ENCODE results near the gene PSMA7.

Gene PSMA7

DNA sequence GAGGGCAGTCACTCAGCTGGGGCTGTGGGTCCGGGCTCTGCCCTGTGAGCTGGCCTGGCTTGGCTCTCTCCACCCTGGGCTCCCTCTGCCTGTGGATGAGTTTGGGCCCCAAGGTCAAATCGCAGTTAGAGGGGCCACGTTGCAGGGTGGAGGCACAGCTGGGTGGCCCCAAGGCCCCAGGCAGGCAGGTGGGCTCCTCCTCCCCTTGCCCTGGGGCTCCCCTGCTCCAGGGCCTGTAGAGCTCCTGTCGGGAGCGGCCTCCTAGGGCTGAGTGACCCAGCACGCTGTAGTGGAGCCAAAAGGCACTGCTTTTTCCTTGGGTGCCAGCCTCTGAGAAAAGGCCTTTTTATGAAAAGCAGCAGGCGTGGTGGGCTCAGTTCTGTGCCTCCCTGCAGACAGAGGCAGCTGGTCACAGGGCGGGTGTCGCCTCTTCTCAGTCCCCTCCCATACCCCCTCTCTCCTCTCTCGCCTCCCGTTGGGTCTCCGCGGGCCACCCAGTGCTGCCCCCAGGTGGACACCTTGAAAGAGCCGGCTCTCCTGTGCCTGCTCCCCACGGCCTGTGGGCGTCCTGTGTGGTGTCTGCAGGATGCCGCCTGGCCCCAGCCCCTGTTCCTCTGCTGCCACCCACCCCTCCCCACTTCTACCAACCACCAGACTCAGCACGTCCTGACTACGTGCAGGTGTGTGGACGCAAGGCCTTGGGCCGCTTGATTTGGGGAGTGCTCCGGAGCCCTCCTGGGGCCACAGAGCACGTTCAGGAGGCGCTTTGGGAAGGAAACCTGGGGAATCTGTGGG is 13.6 kb upstream of the PSMA7 start:
- Histone ChIP-seq H3K9me2 (replicated peaks; ENCODE audit: low read depth, low read length) (no peaks in the 10 kb centered on the region), H3K36me3 (ENCODE audit: insufficient read depth, low read length) (peaks cover 55% of the 10 kb centered on the region; the same call in 1 of the 2 replicates), H3K79me2 (ENCODE audit: insufficient read depth, low read length) (peaks cover 79% of the 10 kb centered on the region), H4K20me1 (ENCODE audit: insufficient read depth, low read length, poor library complexity, severe bottlenecking) (peaks cover 32% of the 10 kb centered on the region), H3K9me3 (ENCODE audit: insufficient read depth, low read depth, low read length) (no peaks in the 10 kb centered on the region), H2AFZ (ENCODE audit: low read length) (no peak overlapping the region), H3K4me2 (ENCODE audit: low read depth, low read length, poor library complexity, severe bottlenecking) (no peak overlapping the region), H3F3A (ENCODE audit: low read depth) (no peaks in the 10 kb centered on the region), H3K27me3 (ENCODE audit: insufficient read depth, low read length, poor library complexity, severe bottlenecking) (no peaks in the 10 kb centered on the region), H3K4me3 (ENCODE audit: low read length, poor library complexity, severe bottlenecking) (no peak overlapping the region), H3K4me1 (ENCODE audit: insufficient read depth, low read length, poor library complexity, severe bottlenecking) (no peaks in the 10 kb centered on the region), H3K9ac (ENCODE audit: low read depth, low read length, poor library complexity, severe bottlenecking) (no peak overlapping the region)
- TF ChIP-seq, protein P1, sequence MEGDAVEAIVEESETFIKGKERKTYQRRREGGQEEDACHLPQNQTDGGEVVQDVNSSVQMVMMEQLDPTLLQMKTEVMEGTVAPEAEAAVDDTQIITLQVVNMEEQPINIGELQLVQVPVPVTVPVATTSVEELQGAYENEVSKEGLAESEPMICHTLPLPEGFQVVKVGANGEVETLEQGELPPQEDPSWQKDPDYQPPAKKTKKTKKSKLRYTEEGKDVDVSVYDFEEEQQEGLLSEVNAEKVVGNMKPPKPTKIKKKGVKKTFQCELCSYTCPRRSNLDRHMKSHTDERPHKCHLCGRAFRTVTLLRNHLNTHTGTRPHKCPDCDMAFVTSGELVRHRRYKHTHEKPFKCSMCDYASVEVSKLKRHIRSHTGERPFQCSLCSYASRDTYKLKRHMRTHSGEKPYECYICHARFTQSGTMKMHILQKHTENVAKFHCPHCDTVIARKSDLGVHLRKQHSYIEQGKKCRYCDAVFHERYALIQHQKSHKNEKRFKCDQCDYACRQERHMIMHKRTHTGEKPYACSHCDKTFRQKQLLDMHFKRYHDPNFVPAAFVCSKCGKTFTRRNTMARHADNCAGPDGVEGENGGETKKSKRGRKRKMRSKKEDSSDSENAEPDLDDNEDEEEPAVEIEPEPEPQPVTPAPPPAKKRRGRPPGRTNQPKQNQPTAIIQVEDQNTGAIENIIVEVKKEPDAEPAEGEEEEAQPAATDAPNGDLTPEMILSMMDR (conservative IDR thresholded peaks at IDR 0.05; ENCODE audit: low read length): peak; percentile 79
- no peak for TF ChIP-seq EZH2phosphoT487 (IDR thresholded peaks at IDR 0.05; ENCODE audit: borderline replicate concordance)

DNA sequence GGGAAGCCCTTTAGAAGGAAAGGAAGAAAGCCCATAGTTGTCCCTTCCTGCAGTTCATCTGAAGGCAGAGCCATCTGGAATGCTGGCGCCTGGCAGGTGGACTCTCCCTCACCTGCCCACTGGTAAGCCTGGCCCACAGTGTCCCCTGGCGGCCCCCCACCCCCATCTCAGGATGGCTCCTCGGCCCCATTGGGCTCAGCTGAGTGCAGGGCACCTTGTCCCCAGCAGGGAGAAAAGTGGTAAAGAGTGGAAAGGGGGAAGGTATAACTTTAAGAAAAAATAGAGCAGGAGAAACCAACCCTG is 13.0 kb upstream of the PSMA7 start:
- no peaks in the 10 kb centered on the region for H3K27me3 ChIP-seq (ENCODE audit: insufficient read depth, low read length, poor library complexity, severe bottlenecking)
- H3K4me2 ChIP-seq (ENCODE audit: low read depth, low read length, poor library complexity, severe bottlenecking): no peak overlapping the region
- H3K4me3 ChIP-seq (ENCODE audit: low read length, poor library complexity, severe bottlenecking): no peak overlapping the region
- no peaks in the 10 kb centered on the region for H3F3A ChIP-seq (ENCODE audit: low read depth)
- H3K79me2 ChIP-seq (ENCODE audit: insufficient read depth, low read length): peaks cover 85% of the 10 kb centered on the region
- no peaks in the 10 kb centered on the region for H3K9me2 ChIP-seq (replicated peaks; ENCODE audit: low read depth, low read length)
- TF ChIP-seq, protein P1 (conservative IDR thresholded peaks at IDR 0.05; ENCODE audit: low read length): no peak
- TF ChIP-seq EZH2phosphoT487 (IDR thresholded peaks at IDR 0.05; ENCODE audit: borderline replicate concordance): no peak
- H3K9me3 ChIP-seq (ENCODE audit: insufficient read depth, low read depth, low read length): no peaks in the 10 kb centered on the region
- peaks cover 49% of the 10 kb centered on the region; the same call in 1 of the 2 replicates for H3K36me3 ChIP-seq (ENCODE audit: insufficient read depth, low read length)
- no peaks in the 10 kb centered on the region for H3K4me1 ChIP-seq (ENCODE audit: insufficient read depth, low read length, poor library complexity, severe bottlenecking)
- H2AFZ ChIP-seq (ENCODE audit: low read length): no peak overlapping the region
- peaks cover 37% of the 10 kb centered on the region for H4K20me1 ChIP-seq (ENCODE audit: insufficient read depth, low read length, poor library complexity, severe bottlenecking)
- no peak overlapping the region for H3K9ac ChIP-seq (ENCODE audit: low read depth, low read length, poor library complexity, severe bottlenecking)

DNA sequence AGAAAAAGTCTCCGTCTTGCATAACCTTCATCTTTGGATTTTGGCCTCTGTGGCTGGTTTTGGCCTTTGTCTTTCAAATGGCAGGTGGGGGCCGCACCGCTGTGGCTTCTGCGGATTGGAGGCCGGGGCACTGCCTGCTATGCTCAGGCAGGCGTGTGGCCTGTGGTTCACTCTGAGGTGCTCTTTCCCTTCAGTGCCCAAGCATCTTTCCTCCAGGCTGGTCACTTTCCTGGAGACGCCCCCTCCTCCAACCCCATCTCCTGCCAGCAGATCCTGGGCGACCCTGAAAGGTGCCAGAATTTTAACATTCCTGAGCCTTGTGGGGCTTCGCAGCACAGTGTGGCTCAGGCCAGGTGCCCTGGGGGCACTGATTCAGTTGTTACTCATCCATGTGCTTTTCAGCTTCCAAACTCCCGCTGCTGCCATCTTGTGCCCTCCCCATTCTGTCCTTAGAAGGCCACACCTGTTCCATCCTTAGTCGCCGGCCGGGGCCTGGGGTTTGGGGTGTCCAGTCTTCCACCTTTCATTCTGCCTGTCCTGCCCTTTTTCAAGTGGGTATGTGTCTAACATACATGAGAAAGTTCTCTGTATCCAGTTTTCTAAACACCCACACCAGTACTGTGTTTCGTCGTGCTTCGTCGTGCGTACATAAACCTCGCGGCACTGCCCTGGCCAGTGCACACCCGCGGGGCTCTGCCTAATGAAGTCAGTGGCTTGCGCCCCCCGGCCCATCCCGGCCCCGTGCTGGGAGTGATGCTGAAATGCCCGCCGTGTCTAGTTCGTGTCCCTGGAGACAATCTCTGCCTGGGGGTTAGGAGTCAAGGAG is 12.4 kb upstream of the PSMA7 start:
- Histone ChIP-seq H4K20me1 (ENCODE audit: insufficient read depth, low read length, poor library complexity, severe bottlenecking) (peaks cover 42% of the 10 kb centered on the region), H3K27me3 (ENCODE audit: insufficient read depth, low read length, poor library complexity, severe bottlenecking) (no peaks in the 10 kb centered on the region), H3F3A (ENCODE audit: low read depth) (no peaks in the 10 kb centered on the region), H3K9ac (ENCODE audit: low read depth, low read length, poor library complexity, severe bottlenecking) (no peak overlapping the region), H3K4me1 (ENCODE audit: insufficient read depth, low read length, poor library complexity, severe bottlenecking) (no peaks in the 10 kb centered on the region), H3K9me2 (replicated peaks; ENCODE audit: low read depth, low read length) (no peaks in the 10 kb centered on the region), H3K36me3 (ENCODE audit: insufficient read depth, low read length) (peaks cover 43% of the 10 kb centered on the region; the same call in 1 of the 2 replicates), H3K4me3 (ENCODE audit: low read length, poor library complexity, severe bottlenecking) (no peak overlapping the region), H3K9me3 (ENCODE audit: insufficient read depth, low read depth, low read length) (no peaks in the 10 kb centered on the region), H3K79me2 (ENCODE audit: insufficient read depth, low read length) (peaks cover 91% of the 10 kb centered on the region), H2AFZ (ENCODE audit: low read length) (no peak overlapping the region), H3K4me2 (ENCODE audit: low read depth, low read length, poor library complexity, severe bottlenecking) (no peak overlapping the region)
- no peak for TF ChIP-seq EZH2phosphoT487 (IDR thresholded peaks at IDR 0.05; ENCODE audit: borderline replicate concordance)
- TF ChIP-seq, protein P1 (conservative IDR thresholded peaks at IDR 0.05; ENCODE audit: low read length): no peak

All from Loucy (cell line).